Spinal cord (tissue), 10 donors: ENCODE data around the gene ARHGEF16. TPM values are rescaled to one million over a fixed set of nuclear protein-coding genes. Genes with fewer than 3 reads are reported as not detected.

Source experiments
- DNase-seq, 6 donors: peaks; one replicate each; pipeline versions ENCODE4 v3.0.0 to v3.0.0-alpha.2; 2013 to 2015; ENCODE audit warnings: low spot score in 6 of 6, low read depth in 4 of 6
- H3K27ac ChIP-seq: one replicate; pipeline ENCODE4 v1.5.1; 2013; ENCODE audit warnings: low read depth, low read length, control low read depth
- H3K27me3 ChIP-seq: one replicate; pipeline ENCODE4 v1.6.1; 2013; ENCODE audit warnings: low read length; ENCODE audit not compliant: control insufficient read depth, insufficient read depth
- H3K36me3 ChIP-seq: one replicate; pipeline ENCODE4 v1.6.1; 2013; ENCODE audit warnings: low read length; ENCODE audit not compliant: control insufficient read depth, insufficient read depth
- H3K4me1 ChIP-seq: one replicate; pipeline ENCODE4 v1.6.1; 2013; ENCODE audit warnings: low read length; ENCODE audit not compliant: control insufficient read depth, insufficient read depth
- H3K4me3 ChIP-seq: one replicate; pipeline ENCODE4 v1.5.1; 2013; ENCODE audit warnings: low read depth, low read length, control low read depth
- H3K9me3 ChIP-seq: one replicate; pipeline ENCODE4 v1.6.1; 2013; ENCODE audit warnings: low read length; ENCODE audit not compliant: control insufficient read depth, insufficient read depth
- WGBS: methylation state at CpG from one replicate; pipeline ENCODE4 v1.1.5; 2013; ENCODE audit warnings: missing lambda C conversion rate; ENCODE audit not compliant: insufficient coverage; 5-methylcytosine and 5-hydroxymethylcytosine counted together
- polyA plus RNA-seq, 2 donors: library from polyadenylated mRNA; unstranded; fragments of 120-200 nt; gene quantifications; one replicate each; pipeline ENCODE4 v1.2.1, GENCODE V29; 2013; ENCODE audit not compliant: insufficient read length in 2 of 2
- total RNA-seq, 2 donors: library from RNA; depleted of rRNA in 1 of 2; stranded (reverse); fragments of 120-200 nt in 1 of 2; fragments of >200 nt in 1 of 2; gene quantifications; one replicate each; pipeline versions ENCODE4 v1.2.3 to v1.2.4, GENCODE V29; 2013 to 2014
- donor health status: healthy.

Gene ARHGEF16
- total and polyA plus RNA-seq, 4 donors, result 1.7 to 4.2 (median 3.2) TPM

DNA sequence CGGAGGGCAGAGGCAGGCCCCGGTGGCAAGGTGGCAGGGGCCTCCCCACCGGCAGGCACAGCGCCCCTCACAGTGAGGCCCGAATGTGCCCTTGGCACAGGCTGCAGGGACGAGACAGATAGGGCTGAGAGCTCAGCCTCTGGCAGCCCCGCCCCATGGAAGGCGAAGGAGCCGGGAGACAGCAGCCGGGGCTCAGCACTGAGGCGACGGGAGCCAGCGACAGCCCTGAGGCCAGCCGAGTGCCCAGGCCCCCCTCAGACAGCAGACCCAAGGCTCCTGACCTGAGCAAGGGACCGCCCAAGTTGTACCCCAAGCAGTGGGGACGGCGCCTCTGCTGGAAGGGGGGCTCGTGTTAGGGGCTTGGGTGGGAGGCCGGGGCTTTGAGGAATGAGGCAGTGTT lies 43.1 kb downstream of the ARHGEF16 start:
- no peak for DNase-seq
- Histone ChIP-seq H3K9me3 (no peaks in the 10 kb centered on the region), H3K36me3 (peaks cover 93% of the 10 kb centered on the region), H3K27ac (no peak overlapping the region), H3K4me3 (no peak overlapping the region), H3K27me3 (no peaks in the 10 kb centered on the region), H3K4me1 (peaks cover 14% of the 10 kb centered on the region)
- WGBS, result 78% methylated on average over 19 of the region's 19 CpGs

DNA sequence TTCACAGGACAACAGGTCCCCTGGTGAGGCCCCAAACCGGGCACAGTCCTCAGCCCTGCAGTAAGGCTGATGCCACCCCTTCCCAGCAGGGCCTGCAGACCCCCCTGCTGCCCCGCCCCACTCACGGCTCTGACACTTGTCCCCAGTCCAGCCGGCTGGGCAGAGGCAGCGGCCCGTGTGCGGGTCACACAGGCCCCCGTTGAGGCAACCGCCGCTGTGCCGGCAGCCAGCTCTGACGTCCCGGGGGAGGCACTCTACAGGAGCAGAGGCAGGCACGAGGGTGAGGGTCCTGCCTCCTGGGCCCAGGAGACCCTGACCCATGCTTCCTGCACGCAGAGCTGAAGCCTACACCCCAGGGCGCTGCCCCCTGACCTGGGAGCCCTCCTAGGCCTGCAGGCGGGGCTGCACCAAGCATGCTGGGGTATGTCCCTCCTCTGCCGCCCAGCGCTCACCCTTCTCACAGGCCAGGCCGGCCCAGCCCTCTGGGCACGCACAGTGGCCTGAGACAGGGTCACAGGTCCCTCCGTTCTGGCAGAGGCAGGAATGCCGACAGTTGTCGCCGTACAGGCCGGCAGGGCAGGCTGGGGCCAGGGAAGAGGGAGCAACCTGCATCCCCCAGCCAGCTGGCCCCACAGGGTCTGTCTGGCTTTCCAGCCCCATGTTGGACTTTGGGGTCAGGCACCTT lies 43.9 kb downstream of the ARHGEF16 start:
- Histone ChIP-seq H3K9me3 (no peaks in the 10 kb centered on the region), H3K36me3 (peaks cover 92% of the 10 kb centered on the region), H3K27me3 (no peaks in the 10 kb centered on the region), H3K4me3 (no peak overlapping the region), H3K4me1 (peaks cover 22% of the 10 kb centered on the region), H3K27ac (no peak overlapping the region)
- DNase-seq, result no peak
- WGBS, result 78% methylated on average over 26 of the region's 26 CpGs

DNA sequence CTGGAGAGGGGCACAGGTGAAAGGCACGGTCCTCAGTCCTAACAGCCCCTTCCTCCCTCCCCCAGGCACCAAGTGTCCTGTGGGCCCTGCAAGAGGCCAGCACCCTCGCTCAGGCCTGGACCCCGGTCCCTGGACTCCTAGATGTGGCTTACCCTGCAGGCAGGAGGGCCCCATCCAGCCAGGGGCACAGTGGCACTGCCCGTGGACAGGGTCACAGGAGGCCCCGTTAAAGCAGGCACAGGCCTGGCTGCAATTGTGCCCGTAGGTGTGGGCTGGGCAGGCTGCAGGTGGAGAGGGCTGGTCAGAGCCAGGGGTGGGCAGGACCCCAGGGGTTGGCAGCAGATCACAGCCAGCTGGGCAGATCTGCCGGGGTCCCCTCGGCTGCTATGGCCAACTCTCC lies 44.5 kb downstream of the ARHGEF16 start:
- H3K4me3 ChIP-seq, result no peak overlapping the region
- WGBS, result 82% methylated on average over 8 of the region's 8 CpGs

DNA sequence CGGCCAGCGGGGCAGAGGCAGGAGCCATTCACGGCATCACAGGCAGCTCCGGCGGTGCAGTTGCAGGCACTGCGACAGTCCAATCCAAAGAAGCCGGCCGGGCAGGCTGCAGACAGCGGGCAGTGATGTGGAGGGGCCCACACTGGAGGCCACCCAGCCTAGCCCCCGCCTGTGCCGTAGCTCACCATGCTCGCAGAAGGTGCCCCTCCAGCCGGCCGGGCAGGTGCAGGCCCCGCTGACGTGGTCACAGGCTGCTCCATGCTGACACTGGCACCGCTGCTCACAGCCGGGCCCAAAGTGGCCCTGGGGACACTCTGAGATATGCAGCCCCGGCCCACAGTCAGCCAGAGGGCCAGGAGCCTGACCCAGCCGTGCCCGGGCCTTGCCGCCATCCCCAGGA lies 45.1 kb downstream of the ARHGEF16 start:
- Histone ChIP-seq H3K4me1 (peaks cover 27% of the 10 kb centered on the region), H3K9me3 (no peaks in the 10 kb centered on the region), H3K27ac (no peak overlapping the region), H3K4me3 (no peak overlapping the region), H3K36me3 (peaks cover 87% of the 10 kb centered on the region), H3K27me3 (no peaks in the 10 kb centered on the region)
- no peak for DNase-seq
- 87% methylated on average over 22 of the region's 22 CpGs for WGBS

More for the DNA sequence above, 44.5 kb downstream of the ARHGEF16 start:
- Histone ChIP-seq H3K27ac (no peak overlapping the region), H3K27me3 (no peaks in the 10 kb centered on the region), H3K9me3 (no peaks in the 10 kb centered on the region), H3K4me1 (peaks cover 25% of the 10 kb centered on the region), H3K36me3 (peaks cover 87% of the 10 kb centered on the region)
- no peak for DNase-seq

- Histone ChIP-seq H3K27me3 (no peaks in the 10 kb centered on the region), H3K4me3 (no peak overlapping the region), H3K4me1 (peaks cover 23% of the 10 kb centered on the region), H3K27ac (no peak overlapping the region), H3K36me3 (peaks cover 87% of the 10 kb centered on the region), H3K9me3 (no peaks in the 10 kb centered on the region)
- WGBS, result 90% methylated on average over 32 of the region's 32 CpGs
- DNase-seq, result no peak
These were observed 45.9 kb downstream of the ARHGEF16 start for GRCh38 chr1:3500265-3500835.

- H3K4me1 ChIP-seq, result peaks cover 23% of the 10 kb centered on the region
- WGBS, result 76% methylated on average over 14 of the region's 17 CpGs
- H3K4me3 ChIP-seq, result no peak overlapping the region
- H3K36me3 ChIP-seq, result peaks cover 80% of the 10 kb centered on the region
- no peak overlapping the region for H3K27ac ChIP-seq
- no peak for DNase-seq
- H3K9me3 ChIP-seq, result no peaks in the 10 kb centered on the region
- H3K27me3 ChIP-seq, result no peaks in the 10 kb centered on the region
These were observed 47.0 kb downstream of the ARHGEF16 start for GRCh38 chr1:3501437-3501836.

- peak in 2 of 6 donors; percentile 13 to 60 for DNase-seq
- H3K9me3 ChIP-seq, result no peaks in the 10 kb centered on the region
These were observed 47.6 kb downstream of the ARHGEF16 start for GRCh38 chr1:3501856-3502640.

GRCh38 chr1:3502641-3503524 lies 48.4 kb downstream of the ARHGEF16 start:
- DNase-seq, result no peak
- Histone ChIP-seq H3K9me3 (no peaks in the 10 kb centered on the region), H3K4me3 (no peak overlapping the region), H3K36me3 (peaks cover 69% of the 10 kb centered on the region), H3K27ac (no peak overlapping the region), H3K27me3 (no peaks in the 10 kb centered on the region), H3K4me1 (peaks cover 23% of the 10 kb centered on the region)
- 79% methylated on average over 20 of the region's 22 CpGs for whole genome bisulfite sequencing

More at GRCh38 chr1:3501856-3502640, 47.6 kb downstream of the ARHGEF16 start:
- peaks cover 23% of the 10 kb centered on the region for H3K4me1 ChIP-seq
- H3K27me3 ChIP-seq, result no peaks in the 10 kb centered on the region
- H3K4me3 ChIP-seq, result no peak overlapping the region
- WGBS, result 66% methylated on average over 21 of the region's 26 CpGs
- no peak overlapping the region for H3K27ac ChIP-seq
- peaks cover 76% of the 10 kb centered on the region for H3K36me3 ChIP-seq

- peaks cover 20% of the 10 kb centered on the region for H3K4me1 ChIP-seq
- DNase-seq, result no peak
- H3K27me3 ChIP-seq, result no peaks in the 10 kb centered on the region
- WGBS, result 83% methylated on average over 8 of the region's 8 CpGs
- peaks cover 66% of the 10 kb centered on the region for H3K36me3 ChIP-seq
- no peak overlapping the region for H3K4me3 ChIP-seq
- H3K27ac ChIP-seq, result no peak overlapping the region
- no peaks in the 10 kb centered on the region for H3K9me3 ChIP-seq
These were observed 49.0 kb downstream of the ARHGEF16 start for GRCh38 chr1:3503525-3503886.
